ENCODE measurements around the gene WT1. TPM values are rescaled to one million over a fixed set of nuclear protein-coding genes. Genes with fewer than 3 reads are reported as not detected.

The WT1 gene
- polyA plus RNA-seq, 1 donor from 2014 or later = not detected

GRCh38 chr11:32444186-32444585, 8.8 kb upstream of the WT1 start:
- H3K27me3 ChIP-seq (ENCODE audit: insufficient read depth, low read depth, low read length) = peaks cover 50% of the 10 kb centered on the region
- H3F3A ChIP-seq (ENCODE audit: insufficient read depth, low read length, poor library complexity, severe bottlenecking) = no peaks in the 10 kb centered on the region
- H3K9ac ChIP-seq (ENCODE audit: low read length) = no peak overlapping the region
- H3K79me2 ChIP-seq (replicated peaks; ENCODE audit: insufficient read depth, low read length) = no peaks in the 10 kb centered on the region
- H4K20me1 ChIP-seq (ENCODE audit: insufficient read depth) = no peaks in the 10 kb centered on the region
- H3K4me2 ChIP-seq (ENCODE audit: low read length) = no peak overlapping the region
- no peaks in the 10 kb centered on the region for H3K36me3 ChIP-seq (ENCODE audit: insufficient read depth, low read length)
- H3K27ac ChIP-seq (ENCODE audit: low read length) = no peak overlapping the region
- no peaks in the 10 kb centered on the region for H3K9me3 ChIP-seq (ENCODE audit: low read length)
- H3K4me3 ChIP-seq (ENCODE audit: low read length) = no peak overlapping the region
- no peak overlapping the region for H2AFZ ChIP-seq (ENCODE audit: low read depth, low read length)
- TF ChIP-seq SMC3 (conservative IDR thresholded peaks at IDR 0.05; ENCODE audit: poor library complexity) = no peak
- no peak for TF ChIP-seq POLR2AphosphoS5 (IDR thresholded peaks at IDR 0.05)
- TF ChIP-seq, protein P1, sequence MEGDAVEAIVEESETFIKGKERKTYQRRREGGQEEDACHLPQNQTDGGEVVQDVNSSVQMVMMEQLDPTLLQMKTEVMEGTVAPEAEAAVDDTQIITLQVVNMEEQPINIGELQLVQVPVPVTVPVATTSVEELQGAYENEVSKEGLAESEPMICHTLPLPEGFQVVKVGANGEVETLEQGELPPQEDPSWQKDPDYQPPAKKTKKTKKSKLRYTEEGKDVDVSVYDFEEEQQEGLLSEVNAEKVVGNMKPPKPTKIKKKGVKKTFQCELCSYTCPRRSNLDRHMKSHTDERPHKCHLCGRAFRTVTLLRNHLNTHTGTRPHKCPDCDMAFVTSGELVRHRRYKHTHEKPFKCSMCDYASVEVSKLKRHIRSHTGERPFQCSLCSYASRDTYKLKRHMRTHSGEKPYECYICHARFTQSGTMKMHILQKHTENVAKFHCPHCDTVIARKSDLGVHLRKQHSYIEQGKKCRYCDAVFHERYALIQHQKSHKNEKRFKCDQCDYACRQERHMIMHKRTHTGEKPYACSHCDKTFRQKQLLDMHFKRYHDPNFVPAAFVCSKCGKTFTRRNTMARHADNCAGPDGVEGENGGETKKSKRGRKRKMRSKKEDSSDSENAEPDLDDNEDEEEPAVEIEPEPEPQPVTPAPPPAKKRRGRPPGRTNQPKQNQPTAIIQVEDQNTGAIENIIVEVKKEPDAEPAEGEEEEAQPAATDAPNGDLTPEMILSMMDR (IDR thresholded peaks at IDR 0.05; ENCODE audit: poor library complexity, severe bottlenecking) = no peak
- TF ChIP-seq TAF1 (IDR thresholded peaks at IDR 0.05; ENCODE audit: low read depth) = no peak
- TF ChIP-seq MXI1 (conservative IDR thresholded peaks at IDR 0.05; ENCODE audit: poor library complexity, severe bottlenecking) = no peak
- TF ChIP-seq, protein P2, sequence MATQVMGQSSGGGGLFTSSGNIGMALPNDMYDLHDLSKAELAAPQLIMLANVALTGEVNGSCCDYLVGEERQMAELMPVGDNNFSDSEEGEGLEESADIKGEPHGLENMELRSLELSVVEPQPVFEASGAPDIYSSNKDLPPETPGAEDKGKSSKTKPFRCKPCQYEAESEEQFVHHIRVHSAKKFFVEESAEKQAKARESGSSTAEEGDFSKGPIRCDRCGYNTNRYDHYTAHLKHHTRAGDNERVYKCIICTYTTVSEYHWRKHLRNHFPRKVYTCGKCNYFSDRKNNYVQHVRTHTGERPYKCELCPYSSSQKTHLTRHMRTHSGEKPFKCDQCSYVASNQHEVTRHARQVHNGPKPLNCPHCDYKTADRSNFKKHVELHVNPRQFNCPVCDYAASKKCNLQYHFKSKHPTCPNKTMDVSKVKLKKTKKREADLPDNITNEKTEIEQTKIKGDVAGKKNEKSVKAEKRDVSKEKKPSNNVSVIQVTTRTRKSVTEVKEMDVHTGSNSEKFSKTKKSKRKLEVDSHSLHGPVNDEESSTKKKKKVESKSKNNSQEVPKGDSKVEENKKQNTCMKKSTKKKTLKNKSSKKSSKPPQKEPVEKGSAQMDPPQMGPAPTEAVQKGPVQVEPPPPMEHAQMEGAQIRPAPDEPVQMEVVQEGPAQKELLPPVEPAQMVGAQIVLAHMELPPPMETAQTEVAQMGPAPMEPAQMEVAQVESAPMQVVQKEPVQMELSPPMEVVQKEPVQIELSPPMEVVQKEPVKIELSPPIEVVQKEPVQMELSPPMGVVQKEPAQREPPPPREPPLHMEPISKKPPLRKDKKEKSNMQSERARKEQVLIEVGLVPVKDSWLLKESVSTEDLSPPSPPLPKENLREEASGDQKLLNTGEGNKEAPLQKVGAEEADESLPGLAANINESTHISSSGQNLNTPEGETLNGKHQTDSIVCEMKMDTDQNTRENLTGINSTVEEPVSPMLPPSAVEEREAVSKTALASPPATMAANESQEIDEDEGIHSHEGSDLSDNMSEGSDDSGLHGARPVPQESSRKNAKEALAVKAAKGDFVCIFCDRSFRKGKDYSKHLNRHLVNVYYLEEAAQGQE (IDR thresholded peaks at IDR 0.05; ENCODE audit: borderline replicate concordance) = no peak
- no peak for TF ChIP-seq EZH2 (IDR thresholded peaks at IDR 0.05; ENCODE audit: borderline replicate concordance, insufficient read depth, low read length, poor library complexity, severe bottlenecking)
- no peak for TF ChIP-seq RAD21 (conservative IDR thresholded peaks at IDR 0.05)
- no peak for TF ChIP-seq EP300 (conservative IDR thresholded peaks at IDR 0.05; ENCODE audit: poor library complexity, severe bottlenecking)
- no peaks in the 10 kb centered on the region for H3K9me2 ChIP-seq (ENCODE audit: insufficient read depth, low read length)

GRCh38 chr11:32440916-32441315, 5.6 kb upstream of the WT1 start:
- Histone ChIP-seq H3K36me3 (ENCODE audit: insufficient read depth, low read length) (no peaks in the 10 kb centered on the region), H3K4me3 (ENCODE audit: low read length) (no peak overlapping the region), H2AFZ (ENCODE audit: low read depth, low read length) (no peak overlapping the region), H3K9ac (ENCODE audit: low read length) (no peak overlapping the region), H3K9me3 (ENCODE audit: low read length) (no peaks in the 10 kb centered on the region), H3F3A (ENCODE audit: insufficient read depth, low read length, poor library complexity, severe bottlenecking) (no peaks in the 10 kb centered on the region), H3K9me2 (ENCODE audit: insufficient read depth, low read length) (no peaks in the 10 kb centered on the region), H3K4me2 (ENCODE audit: low read length) (no peak overlapping the region), H3K27ac (ENCODE audit: low read length) (no peak overlapping the region), H3K27me3 (ENCODE audit: insufficient read depth, low read depth, low read length) (peaks cover 82% of the 10 kb centered on the region), H4K20me1 (ENCODE audit: insufficient read depth) (no peaks in the 10 kb centered on the region), H3K79me2 (replicated peaks; ENCODE audit: insufficient read depth, low read length) (no peaks in the 10 kb centered on the region)
- no peak for TF ChIP-seq EZH2 (IDR thresholded peaks at IDR 0.05; ENCODE audit: borderline replicate concordance, insufficient read depth, low read length, poor library complexity, severe bottlenecking)
- no peak for TF ChIP-seq TAF1 (IDR thresholded peaks at IDR 0.05; ENCODE audit: low read depth)

All from neural cell (in vitro differentiated cells).